ENCODE measurements around the gene TALDO1.

TALDO1 gene

GRCh38 chr11:699753-700152, 47.5 kb upstream of the TALDO1 start:
- TF ChIP-seq REST (IDR thresholded peaks at IDR 0.05; ENCODE audit: insufficient read depth in 1 of 2, low read depth in 2 of 2, low read length in 2 of 2) (no peak), SIN3A (IDR thresholded peaks at IDR 0.05; ENCODE audit: borderline replicate concordance, insufficient read depth, low read length) (no peak), FOXP2 (optimal IDR thresholded peaks at IDR 0.05; ENCODE audit: borderline replicate concordance, extremely low read depth, extremely low read length, insufficient read depth) (no peak), POLR2AphosphoS5 (IDR thresholded peaks at IDR 0.05; ENCODE audit: low read depth, low read length) (no peak)

- TF ChIP-seq TAF1 (IDR thresholded peaks at IDR 0.05; ENCODE audit: borderline replicate concordance, insufficient read depth, low read length) = no peak
- no peak for TF ChIP-seq REST (IDR thresholded peaks at IDR 0.05; ENCODE audit: insufficient read depth in 1 of 2, low read depth in 2 of 2, low read length in 2 of 2)
- TF ChIP-seq FOXP2 (optimal IDR thresholded peaks at IDR 0.05; ENCODE audit: borderline replicate concordance, extremely low read depth, extremely low read length, insufficient read depth) = no peak
- TF ChIP-seq POLR2AphosphoS5 (IDR thresholded peaks at IDR 0.05; ENCODE audit: low read depth, low read length) = no peak
- no peak for TF ChIP-seq SIN3A (IDR thresholded peaks at IDR 0.05; ENCODE audit: borderline replicate concordance, insufficient read depth, low read length)
These were observed 45.4 kb upstream of the TALDO1 start for GRCh38 chr11:701741-702461.

- no peak for TF ChIP-seq TAF1 (IDR thresholded peaks at IDR 0.05; ENCODE audit: borderline replicate concordance, insufficient read depth, low read length)
- no peak for TF ChIP-seq FOXP2 (optimal IDR thresholded peaks at IDR 0.05; ENCODE audit: borderline replicate concordance, extremely low read depth, extremely low read length, insufficient read depth)
- no peak for TF ChIP-seq REST (IDR thresholded peaks at IDR 0.05; ENCODE audit: insufficient read depth in 1 of 2, low read depth in 2 of 2, low read length in 2 of 2)
- no peak for TF ChIP-seq POLR2AphosphoS5 (IDR thresholded peaks at IDR 0.05; ENCODE audit: low read depth, low read length)
- TF ChIP-seq SIN3A (IDR thresholded peaks at IDR 0.05; ENCODE audit: borderline replicate concordance, insufficient read depth, low read length) = no peak
These were observed 44.5 kb upstream of the TALDO1 start for GRCh38 chr11:702462-703461.

GRCh38 chr11:703506-703905, 43.8 kb upstream of the TALDO1 start:
- TF ChIP-seq FOXP2 (optimal IDR thresholded peaks at IDR 0.05; ENCODE audit: borderline replicate concordance, extremely low read depth, extremely low read length, insufficient read depth) (no peak), POLR2AphosphoS5 (IDR thresholded peaks at IDR 0.05; ENCODE audit: low read depth, low read length) (no peak), TAF1 (IDR thresholded peaks at IDR 0.05; ENCODE audit: borderline replicate concordance, insufficient read depth, low read length) (no peak), SIN3A (IDR thresholded peaks at IDR 0.05; ENCODE audit: borderline replicate concordance, insufficient read depth, low read length) (no peak), REST (IDR thresholded peaks at IDR 0.05; ENCODE audit: insufficient read depth in 1 of 2, low read depth in 2 of 2, low read length in 2 of 2) (no peak)

Data from PFSK-1 (cell line).